ENCODE results near the gene ARL6. TPM values are rescaled to one million over a fixed set of nuclear protein-coding genes. Genes with fewer than 3 reads are reported as not detected.

Gene ARL6
- total RNA-seq, 1 experiment from 2014 or later: 7.1 TPM

GRCh38 chr3:97822359-97822775, 57.8 kb downstream of the ARL6 start:
- peaks cover 32% of the 10 kb centered on the region for H3K27me3 Mint-ChIP-seq (ENCODE audit: low read depth)
- no peaks in the 10 kb centered on the region for H3K9me3 Mint-ChIP-seq

More at GRCh38 chr3:97822359-97822775, 57.8 kb downstream of the ARL6 start:
- peak overlapping the region in 2 of 3 experiments; percentile 94 to 96; a peak in 3 of 7 replicates for H3K27ac Mint-ChIP-seq
- Histone ChIP-seq H3K56ac (ENCODE audit: insufficient read length, low read depth, low read length) (no peak overlapping the region), H3K18ac (ENCODE audit: insufficient read length, low read depth, low read length) (peak overlapping the region; percentile 17), H2AFZ (ENCODE audit: low read length) (no peak overlapping the region), H4K20me1 (ENCODE audit: control insufficient read depth, insufficient read depth, insufficient read length) (no peaks in the 10 kb centered on the region), H3K14ac (ENCODE audit: insufficient read depth, low read length) (peak overlapping the region; percentile 21), H2BK15ac (ENCODE audit: low read depth, low read length) (no peak overlapping the region; the same call in 1 of the 2 replicates), H3K4ac (ENCODE audit: low read depth, low read length) (no peak overlapping the region), H3K79me2 (ENCODE audit: insufficient read depth, low read length) (no peaks in the 10 kb centered on the region; the same call in 1 of the 2 replicates), H3K27me3 (ENCODE audit: insufficient read depth, low read length) (peaks cover 2% of the 10 kb centered on the region; the same call in 1 of the 2 replicates), H2BK20ac (ENCODE audit: low read depth, low read length, poor library complexity, severe bottlenecking) (no peak overlapping the region), H3K23me2 (ENCODE audit: insufficient read length, low read depth, low read length, poor library complexity, severe bottlenecking) (peaks cover 12% of the 10 kb centered on the region), H4K91ac (ENCODE audit: insufficient read length, low read depth, low read length) (no peak overlapping the region), H3K27ac (ENCODE audit: insufficient read length, low read depth, low read length) (no peak overlapping the region), H2BK5ac (ENCODE audit: insufficient read length, low read length) (no peak overlapping the region), H3K4me1 (ENCODE audit: insufficient read depth, low read length) (no peaks in the 10 kb centered on the region), H4K5ac (ENCODE audit: insufficient read length, low read depth, low read length) (no peak overlapping the region), H3K23ac (ENCODE audit: insufficient read length, low read depth, low read length) (no peak overlapping the region), H2AK5ac (ENCODE audit: insufficient read length, low read length) (no peak overlapping the region), H4K8ac (replicated peaks; ENCODE audit: insufficient read length, low read depth, low read length) (no peak overlapping the region), H2BK120ac (ENCODE audit: low read depth, low read length, poor library complexity, severe bottlenecking) (no peak overlapping the region), H3K4me2 (ENCODE audit: insufficient read depth, insufficient read length, low read length) (peak overlapping the region; percentile 90), H3K9ac (ENCODE audit: extremely low read depth, insufficient read length, low read length) (peak overlapping the region; percentile 45), H3K79me1 (ENCODE audit: insufficient read depth, low read depth, low read length, poor library complexity, severe bottlenecking) (peaks cover 2% of the 10 kb centered on the region), H2BK12ac (ENCODE audit: insufficient read length, low read depth, low read length) (no peak overlapping the region), H3T11ph (ENCODE audit: low read length) (no peak overlapping the region), H3K9me3 (ENCODE audit: control insufficient read depth, low read depth, low read length) (no peaks in the 10 kb centered on the region)
- no peak for TF ChIP-seq CTCF (conservative IDR thresholded peaks at IDR 0.05)
- H3K4me1 Mint-ChIP-seq: peaks cover 24 to 26% of the 10 kb centered on the region in 2 experiments
- H3K4me3 Mint-ChIP-seq: peak overlapping the region; percentile 99
- no peak for DNase-seq
- WGBS (ENCODE audit: extremely low coverage, insufficient read length, low lambda C conversion rate): no CpG with 5 or more reads among the region's 36 CpGs
- H3K36me3 Mint-ChIP-seq (ENCODE audit: insufficient read depth in 1 of 3, low read depth in 3 of 3): no peaks in the 10 kb centered on the region
